DMS153 treated with DMSO at 0.1 percent for 48 hours (cell line): ENCODE measurements around the gene C1orf35.

Experiments
- DNase-seq: peaks from one replicate; lab custom pipeline; 2025; ENCODE audit not compliant: unreplicated experiment; lab: John Stamatoyannopoulos, UW

Gene C1orf35

GRCh38 chr1:228095938-228096337 lies 7.2 kb downstream of the C1orf35 start:
- DNase-seq, result no peak

- DNase-seq, result no peak
These were observed 8.0 kb downstream of the C1orf35 start for GRCh38 chr1:228095161-228095560.

- DNase-seq, result no peak
These were observed 8.6 kb downstream of the C1orf35 start for GRCh38 chr1:228094432-228095016.

GRCh38 chr1:228093050-228093906 lies 9.8 kb downstream of the C1orf35 start:
- no peak for DNase-seq

GRCh38 chr1:228092342-228093049 lies 10.6 kb downstream of the C1orf35 start:
- no peak for DNase-seq

GRCh38 chr1:228091084-228091483 lies 12.0 kb downstream of the C1orf35 start:
- no peak for DNase-seq

GRCh38 chr1:228090613-228091081 lies 12.5 kb downstream of the C1orf35 start:
- DNase-seq, result no peak

GRCh38 chr1:228089519-228090380 lies 13.4 kb downstream of the C1orf35 start:
- DNase-seq, result no peak

- no peak for DNase-seq
These were observed 14.3 kb downstream of the C1orf35 start for GRCh38 chr1:228088586-228089498.

GRCh38 chr1:228087771-228088251 lies 15.3 kb downstream of the C1orf35 start:
- DNase-seq, result no peak

- no peak for DNase-seq
These were observed 17.7 kb downstream of the C1orf35 start for GRCh38 chr1:228085287-228085951.

GRCh38 chr1:228084797-228085196 lies 18.3 kb downstream of the C1orf35 start:
- DNase-seq, result no peak

GRCh38 chr1:228084325-228084724 lies 18.8 kb downstream of the C1orf35 start:
- DNase-seq, result no peak

- DNase-seq, result no peak
These were observed 19.2 kb downstream of the C1orf35 start for GRCh38 chr1:228083871-228084278.

- DNase-seq, result peak; percentile 9
These were observed 19.9 kb downstream of the C1orf35 start for GRCh38 chr1:228082918-228083870.

- DNase-seq, result peak; percentile 96
These were observed 20.8 kb downstream of the C1orf35 start, which contains the start of gene ARF1 for GRCh38 chr1:228082214-228082917. TSS of gene ARF1 (plus strand) at chr1:228082708. CDS start at chr1:228097115, 14,407 bp downstream.

- DNase-seq, result no peak
These were observed 21.4 kb downstream of the C1orf35 start for GRCh38 chr1:228081578-228082213.
